HG02870 (cell line): ENCODE measurements around the gene IER5.
A peak's percentile ranks its signal among the peaks of the same experiment; 100 is the strongest.

Experiments used
- ATAC-seq: cut with Tn5 transposase; IDR thresholded peaks from one replicate; pipeline ENCODE4 v1.9.1; 2021; ENCODE audit warnings: mild to moderate bottlenecking, moderate library complexity; ENCODE audit not compliant: unreplicated experiment

Gene IER5

GRCh38 chr1:181076852-181077251, 11.6 kb upstream of the IER5 start:
- no peak for ATAC-seq

GRCh38 chr1:181077576-181078242, 10.8 kb upstream of the IER5 start:
- ATAC-seq = no peak

GRCh38 chr1:181079382-181079781, 9.1 kb upstream of the IER5 start:
- ATAC-seq = peak; percentile 34

- no peak for ATAC-seq
These were observed 8.6 kb upstream of the IER5 start for GRCh38 chr1:181079920-181080319.

GRCh38 chr1:181080556-181080955, 7.9 kb upstream of the IER5 start:
- ATAC-seq = no peak

GRCh38 chr1:181081395-181081794, 7.1 kb upstream of the IER5 start:
- no peak for ATAC-seq

GRCh38 chr1:181083842-181084605, 4.5 kb upstream of the IER5 start:
- ATAC-seq = peak; percentile 32

GRCh38 chr1:181084606-181084969, 3.9 kb upstream of the IER5 start:
- no peak for ATAC-seq

- no peak for ATAC-seq
These were observed 2.4 kb upstream of the IER5 start for GRCh38 chr1:181086091-181086490.

- no peak for ATAC-seq
These were observed 1.6 kb upstream of the IER5 start for GRCh38 chr1:181086926-181087325.

GRCh38 chr1:181087400-181087901, 1.0 kb upstream of the IER5 start:
- no peak for ATAC-seq

GRCh38 chr1:181089017-181089675, 646 bp downstream of the IER5 start:
- ATAC-seq = peak; percentile 0

- peak; percentile 25 for ATAC-seq
These were observed 1.4 kb downstream of the IER5 start for GRCh38 chr1:181089676-181090544.

GRCh38 chr1:181090641-181091126, 2.2 kb downstream of the IER5 start:
- no peak for ATAC-seq

GRCh38 chr1:181091309-181092040, 3.0 kb downstream of the IER5 start:
- no peak for ATAC-seq

GRCh38 chr1:181092056-181092455, 3.6 kb downstream of the IER5 start:
- ATAC-seq = no peak

GRCh38 chr1:181092883-181093458, 4.5 kb downstream of the IER5 start:
- no peak for ATAC-seq

- no peak for ATAC-seq
These were observed 6.1 kb downstream of the IER5 start for GRCh38 chr1:181094416-181095212.

GRCh38 chr1:181095260-181095659, 6.8 kb downstream of the IER5 start:
- no peak for ATAC-seq
